WTC11 (cell line): ENCODE data around the gene PSMC4. TPM values are rescaled to one million over a fixed set of nuclear protein-coding genes. Genes with fewer than 3 reads are reported as not detected.

Experiments
- ATAC-seq: fragments of 200-7000 bp; cut with Tn5 transposase; 2 replicates; pipeline ENCODE4 v1.10.0; 2021; ENCODE audit warnings: mild to moderate bottlenecking, moderate library complexity
- CTCF ChIA-PET: fragments of 300-600 bp; sonication (Branson Sonifier 250); formaldehyde crosslinking; loops from one replicate; lab custom pipeline; 2021; ENCODE audit warnings: antibody characterized with exemption; lab: Charles Lee
- POLR2A ChIA-PET: fragments of 350-600 bp; sonication (Branson Sonifier 250); formaldehyde crosslinking; loops from one replicate; lab custom pipeline; 2021; ENCODE audit warnings: antibody characterized with exemption; lab: Charles Lee
- DNase-seq: peaks from one replicate; pipeline ENCODE4 v3.0.0; 2021; ENCODE audit warnings: low spot score
- H3K27ac Mint-ChIP-seq: 2 replicates; pipeline ENCODE4 v1.8.0; 2021; ENCODE audit warnings: mixed read lengths
- H3K27me3 Mint-ChIP-seq: 2 replicates; pipeline ENCODE4 v1.8.0; 2021; ENCODE audit warnings: low read depth, mild to moderate bottlenecking, moderate library complexity, mixed read lengths
- H3K36me3 Mint-ChIP-seq: 2 replicates; pipeline ENCODE4 v1.8.0; 2021; ENCODE audit warnings: mixed read lengths
- H3K4me1 Mint-ChIP-seq: 2 replicates; pipeline ENCODE4 v1.8.0; 2022; ENCODE audit warnings: mixed read lengths
- H3K4me3 Mint-ChIP-seq: 2 replicates; pipeline ENCODE4 v1.8.0; 2021; ENCODE audit warnings: mild to moderate bottlenecking, moderate library complexity, mixed read lengths
- H3K9me3 Mint-ChIP-seq: 2 replicates; pipeline ENCODE4 v1.8.0; 2021; ENCODE audit warnings: mixed read lengths
- ATF6 ChIP-seq: sonication (generic); formaldehyde crosslinking; IDR thresholded peaks from 2 replicates; pipeline ENCODE4 v1.8.1; 2023; ENCODE audit warnings: mild to moderate bottlenecking, missing genetic modification reagents
- CDX4 ChIP-seq: fragments of 250-450 bp; sonication (Bioruptor Pico); IDR thresholded peaks from 2 replicates; pipeline ENCODE4 v1.9.0; 2021; ENCODE audit warnings: moderate library complexity, mild to moderate bottlenecking, inconsistent platforms, borderline replicate concordance
- ETV6 ChIP-seq: sonication (generic); formaldehyde crosslinking; IDR thresholded peaks from 2 replicates; pipeline ENCODE4 v1.8.1; 2022; ENCODE audit warnings: mild to moderate bottlenecking, missing genetic modification reagents
- FOXK1 ChIP-seq: sonication (generic); formaldehyde crosslinking; IDR thresholded peaks from 2 replicates; pipeline ENCODE4 v1.8.0; 2022; ENCODE audit warnings: mild to moderate bottlenecking, moderate library complexity, missing genetic modification reagents
- NFE2L1 ChIP-seq: sonication (generic); formaldehyde crosslinking; IDR thresholded peaks from 2 replicates; pipeline ENCODE4 v1.8.1; 2023; ENCODE audit warnings: missing genetic modification reagents
- NFYB ChIP-seq: sonication (generic); formaldehyde crosslinking; conservative IDR thresholded peaks from 2 replicates; pipeline ENCODE4 v1.8.0; 2022; ENCODE audit warnings: low read depth, missing genetic modification reagents
- RELA ChIP-seq: sonication (generic); formaldehyde crosslinking; IDR thresholded peaks from 2 replicates; pipeline ENCODE4 v1.8.1; 2022; ENCODE audit warnings: missing genetic modification reagents, mild to moderate bottlenecking, borderline replicate concordance
- ZNF138 ChIP-seq: sonication (generic); formaldehyde crosslinking; conservative IDR thresholded peaks from 2 replicates; pipeline ENCODE4 v1.8.1; 2022; ENCODE audit warnings: mild to moderate bottlenecking, moderate library complexity, missing genetic modification reagents
- total RNA-seq: library from RNA; stranded (reverse); gene quantifications from 3 replicates; pipeline ENCODE4 v1.2.3, GENCODE V29; 2021
- TF ChIP-seq, protein P1 (sequence below): sonication (generic); formaldehyde crosslinking; IDR thresholded peaks from 2 replicates; pipeline ENCODE4 v1.8.0; 2023; ENCODE audit warnings: mild to moderate bottlenecking, missing genetic modification reagents
- TF ChIP-seq, protein P2 (sequence below): sonication (generic); formaldehyde crosslinking; IDR thresholded peaks from 2 replicates; pipeline ENCODE4 v1.8.1; 2022; ENCODE audit warnings: mild to moderate bottlenecking, moderate library complexity, missing genetic modification reagents
- TF ChIP-seq, protein P3 (sequence below): fragments of 200-600 bp; IDR thresholded peaks from 2 replicates; pipeline ENCODE4 v1.8.0; 2022; ENCODE audit warnings: antibody characterized with exemption
- TF ChIP-seq, protein P4 (sequence below): fragments of 250-450 bp; sonication (Bioruptor Pico); IDR thresholded peaks from 2 replicates; pipeline ENCODE4 v1.9.0; 2021; ENCODE audit warnings: mild to moderate bottlenecking, borderline replicate concordance
- TF ChIP-seq, protein P5 (sequence below): sonication (generic); formaldehyde crosslinking; IDR thresholded peaks from 2 replicates; pipeline ENCODE4 v1.8.1; 2023; ENCODE audit warnings: mild to moderate bottlenecking, missing genetic modification reagents

PSMC4 gene
- total RNA-seq, 1 experiment from 2014 or later, result 105 TPM

GRCh38 chr19:39967561-39967960, 3.4 kb upstream of the PSMC4 start:
- POLR2A ChIA-PET, result no interaction called here

More at GRCh38 chr19:39967561-39967960, 3.4 kb upstream of the PSMC4 start:
- CTCF ChIA-PET, result no interaction called here
- Mint-ChIP-seq H3K9me3 (no peaks in the 10 kb centered on the region), H3K4me1 (peaks cover 25% of the 10 kb centered on the region), H3K27ac (no peak overlapping the region), H3K36me3 (peaks cover 9% of the 10 kb centered on the region), H3K4me3 (no peak overlapping the region), H3K27me3 (no peaks in the 10 kb centered on the region)
- DNase-seq (no peak), ATAC-seq (no peak)
- TF ChIP-seq NFE2L1 (CRISPR knock-in tag), result no peak
- TF ChIP-seq, protein P1, sequence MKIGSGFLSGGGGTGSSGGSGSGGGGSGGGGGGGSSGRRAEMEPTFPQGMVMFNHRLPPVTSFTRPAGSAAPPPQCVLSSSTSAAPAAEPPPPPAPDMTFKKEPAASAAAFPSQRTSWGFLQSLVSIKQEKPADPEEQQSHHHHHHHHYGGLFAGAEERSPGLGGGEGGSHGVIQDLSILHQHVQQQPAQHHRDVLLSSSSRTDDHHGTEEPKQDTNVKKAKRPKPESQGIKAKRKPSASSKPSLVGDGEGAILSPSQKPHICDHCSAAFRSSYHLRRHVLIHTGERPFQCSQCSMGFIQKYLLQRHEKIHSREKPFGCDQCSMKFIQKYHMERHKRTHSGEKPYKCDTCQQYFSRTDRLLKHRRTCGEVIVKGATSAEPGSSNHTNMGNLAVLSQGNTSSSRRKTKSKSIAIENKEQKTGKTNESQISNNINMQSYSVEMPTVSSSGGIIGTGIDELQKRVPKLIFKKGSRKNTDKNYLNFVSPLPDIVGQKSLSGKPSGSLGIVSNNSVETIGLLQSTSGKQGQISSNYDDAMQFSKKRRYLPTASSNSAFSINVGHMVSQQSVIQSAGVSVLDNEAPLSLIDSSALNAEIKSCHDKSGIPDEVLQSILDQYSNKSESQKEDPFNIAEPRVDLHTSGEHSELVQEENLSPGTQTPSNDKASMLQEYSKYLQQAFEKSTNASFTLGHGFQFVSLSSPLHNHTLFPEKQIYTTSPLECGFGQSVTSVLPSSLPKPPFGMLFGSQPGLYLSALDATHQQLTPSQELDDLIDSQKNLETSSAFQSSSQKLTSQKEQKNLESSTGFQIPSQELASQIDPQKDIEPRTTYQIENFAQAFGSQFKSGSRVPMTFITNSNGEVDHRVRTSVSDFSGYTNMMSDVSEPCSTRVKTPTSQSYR (CRISPR knock-in tag), result no peak
- no peak for TF ChIP-seq ETV6 (CRISPR knock-in tag)
- TF ChIP-seq, protein P2, sequence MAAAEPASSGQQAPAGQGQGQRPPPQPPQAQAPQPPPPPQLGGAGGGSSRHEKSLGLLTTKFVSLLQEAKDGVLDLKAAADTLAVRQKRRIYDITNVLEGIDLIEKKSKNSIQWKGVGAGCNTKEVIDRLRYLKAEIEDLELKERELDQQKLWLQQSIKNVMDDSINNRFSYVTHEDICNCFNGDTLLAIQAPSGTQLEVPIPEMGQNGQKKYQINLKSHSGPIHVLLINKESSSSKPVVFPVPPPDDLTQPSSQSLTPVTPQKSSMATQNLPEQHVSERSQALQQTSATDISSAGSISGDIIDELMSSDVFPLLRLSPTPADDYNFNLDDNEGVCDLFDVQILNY, result no peak
- TF ChIP-seq ATF6 (CRISPR knock-in tag), result no peak
- TF ChIP-seq, protein P3, sequence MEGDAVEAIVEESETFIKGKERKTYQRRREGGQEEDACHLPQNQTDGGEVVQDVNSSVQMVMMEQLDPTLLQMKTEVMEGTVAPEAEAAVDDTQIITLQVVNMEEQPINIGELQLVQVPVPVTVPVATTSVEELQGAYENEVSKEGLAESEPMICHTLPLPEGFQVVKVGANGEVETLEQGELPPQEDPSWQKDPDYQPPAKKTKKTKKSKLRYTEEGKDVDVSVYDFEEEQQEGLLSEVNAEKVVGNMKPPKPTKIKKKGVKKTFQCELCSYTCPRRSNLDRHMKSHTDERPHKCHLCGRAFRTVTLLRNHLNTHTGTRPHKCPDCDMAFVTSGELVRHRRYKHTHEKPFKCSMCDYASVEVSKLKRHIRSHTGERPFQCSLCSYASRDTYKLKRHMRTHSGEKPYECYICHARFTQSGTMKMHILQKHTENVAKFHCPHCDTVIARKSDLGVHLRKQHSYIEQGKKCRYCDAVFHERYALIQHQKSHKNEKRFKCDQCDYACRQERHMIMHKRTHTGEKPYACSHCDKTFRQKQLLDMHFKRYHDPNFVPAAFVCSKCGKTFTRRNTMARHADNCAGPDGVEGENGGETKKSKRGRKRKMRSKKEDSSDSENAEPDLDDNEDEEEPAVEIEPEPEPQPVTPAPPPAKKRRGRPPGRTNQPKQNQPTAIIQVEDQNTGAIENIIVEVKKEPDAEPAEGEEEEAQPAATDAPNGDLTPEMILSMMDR, result no peak
- TF ChIP-seq FOXK1, result no peak
- no peak for TF ChIP-seq NFYB (CRISPR knock-in tag)
- TF ChIP-seq, protein P4, sequence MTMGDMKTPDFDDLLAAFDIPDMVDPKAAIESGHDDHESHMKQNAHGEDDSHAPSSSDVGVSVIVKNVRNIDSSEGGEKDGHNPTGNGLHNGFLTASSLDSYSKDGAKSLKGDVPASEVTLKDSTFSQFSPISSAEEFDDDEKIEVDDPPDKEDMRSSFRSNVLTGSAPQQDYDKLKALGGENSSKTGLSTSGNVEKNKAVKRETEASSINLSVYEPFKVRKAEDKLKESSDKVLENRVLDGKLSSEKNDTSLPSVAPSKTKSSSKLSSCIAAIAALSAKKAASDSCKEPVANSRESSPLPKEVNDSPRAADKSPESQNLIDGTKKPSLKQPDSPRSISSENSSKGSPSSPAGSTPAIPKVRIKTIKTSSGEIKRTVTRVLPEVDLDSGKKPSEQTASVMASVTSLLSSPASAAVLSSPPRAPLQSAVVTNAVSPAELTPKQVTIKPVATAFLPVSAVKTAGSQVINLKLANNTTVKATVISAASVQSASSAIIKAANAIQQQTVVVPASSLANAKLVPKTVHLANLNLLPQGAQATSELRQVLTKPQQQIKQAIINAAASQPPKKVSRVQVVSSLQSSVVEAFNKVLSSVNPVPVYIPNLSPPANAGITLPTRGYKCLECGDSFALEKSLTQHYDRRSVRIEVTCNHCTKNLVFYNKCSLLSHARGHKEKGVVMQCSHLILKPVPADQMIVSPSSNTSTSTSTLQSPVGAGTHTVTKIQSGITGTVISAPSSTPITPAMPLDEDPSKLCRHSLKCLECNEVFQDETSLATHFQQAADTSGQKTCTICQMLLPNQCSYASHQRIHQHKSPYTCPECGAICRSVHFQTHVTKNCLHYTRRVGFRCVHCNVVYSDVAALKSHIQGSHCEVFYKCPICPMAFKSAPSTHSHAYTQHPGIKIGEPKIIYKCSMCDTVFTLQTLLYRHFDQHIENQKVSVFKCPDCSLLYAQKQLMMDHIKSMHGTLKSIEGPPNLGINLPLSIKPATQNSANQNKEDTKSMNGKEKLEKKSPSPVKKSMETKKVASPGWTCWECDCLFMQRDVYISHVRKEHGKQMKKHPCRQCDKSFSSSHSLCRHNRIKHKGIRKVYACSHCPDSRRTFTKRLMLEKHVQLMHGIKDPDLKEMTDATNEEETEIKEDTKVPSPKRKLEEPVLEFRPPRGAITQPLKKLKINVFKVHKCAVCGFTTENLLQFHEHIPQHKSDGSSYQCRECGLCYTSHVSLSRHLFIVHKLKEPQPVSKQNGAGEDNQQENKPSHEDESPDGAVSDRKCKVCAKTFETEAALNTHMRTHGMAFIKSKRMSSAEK (CRISPR knock-in tag), result no peak
- TF ChIP-seq, protein P5, sequence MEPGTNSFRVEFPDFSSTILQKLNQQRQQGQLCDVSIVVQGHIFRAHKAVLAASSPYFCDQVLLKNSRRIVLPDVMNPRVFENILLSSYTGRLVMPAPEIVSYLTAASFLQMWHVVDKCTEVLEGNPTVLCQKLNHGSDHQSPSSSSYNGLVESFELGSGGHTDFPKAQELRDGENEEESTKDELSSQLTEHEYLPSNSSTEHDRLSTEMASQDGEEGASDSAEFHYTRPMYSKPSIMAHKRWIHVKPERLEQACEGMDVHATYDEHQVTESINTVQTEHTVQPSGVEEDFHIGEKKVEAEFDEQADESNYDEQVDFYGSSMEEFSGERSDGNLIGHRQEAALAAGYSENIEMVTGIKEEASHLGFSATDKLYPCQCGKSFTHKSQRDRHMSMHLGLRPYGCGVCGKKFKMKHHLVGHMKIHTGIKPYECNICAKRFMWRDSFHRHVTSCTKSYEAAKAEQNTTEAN (CRISPR knock-in tag), result no peak
- TF ChIP-seq CDX4 (CRISPR knock-in tag), result no peak
- no peak for TF ChIP-seq ZNF138 (CRISPR knock-in tag)
- TF ChIP-seq RELA, result no peak
